PC-9 (cell line): ENCODE measurements around the gene TIMM9. TPM values are rescaled to one million over a fixed set of nuclear protein-coding genes. Genes with fewer than 3 reads are reported as not detected.
"Not testable (repeated sequence)": the region's sequence is repeated elsewhere in the genome, so short reads cannot be mapped to it uniquely, and the experiment has no call there.

Experiments used
- BruUV-seq: library from RNA; stranded (reverse); fragments of 400-500 nt; replicated peaks from 2 replicates; lab custom pipeline; 2021; lab: Mats Ljungman, UMichigan
- CTCF ChIA-PET: fragments of 300-600 bp; sonication (Branson Sonifier 250); formaldehyde crosslinking; loops from one replicate; lab custom pipeline; 2022; ENCODE audit warnings: antibody characterized with exemption; lab: Charles Lee
- POLR2A ChIA-PET: fragments of 300-600 bp; sonication (Branson Sonifier 250); formaldehyde crosslinking; loops from one replicate; lab custom pipeline; 2022; ENCODE audit warnings: antibody characterized with exemption; ENCODE audit not compliant: unreplicated experiment; lab: Charles Lee
- DNase-seq, 2 experiments: peaks; one replicate each; pipeline versions ENCODE4 v3.0.0 to v3.0.0-alpha.2; 2015 to 2022; ENCODE audit warnings: mixed read lengths in 1 of 2
- H2AFZ ChIP-seq: fragments of 200-600 bp; sonication (generic); 2 replicates; pipeline ENCODE4 v1.8.1; 2017; ENCODE audit warnings: antibody characterized with exemption
- H3F3A ChIP-seq: fragments of 200-600 bp; sonication (generic); 2 replicates; pipeline ENCODE4 v1.8.1; 2017; ENCODE audit warnings: antibody characterized with exemption, mild to moderate bottlenecking, low read depth; ENCODE audit not compliant: insufficient read depth
- H3K27ac ChIP-seq: fragments of 200-600 bp; sonication (generic); 2 replicates; pipeline ENCODE4 v1.6.1; 2016; ENCODE audit warnings: mixed run types
- H3K27me3 ChIP-seq: fragments of 200-600 bp; sonication (generic); 2 replicates; pipeline ENCODE4 v1.6.1; 2016; ENCODE audit warnings: low read depth, mixed run types; ENCODE audit not compliant: insufficient read depth
- H3K36me3 ChIP-seq: fragments of 200-600 bp; sonication (generic); 2 replicates; pipeline ENCODE4 v1.6.1; 2016; ENCODE audit warnings: low read depth, mixed run types
- H3K4me1 ChIP-seq: fragments of 200-600 bp; sonication (generic); replicated peaks from 2 replicates; pipeline ENCODE4 v1.6.1; 2016; ENCODE audit warnings: mixed run types; ENCODE audit not compliant: insufficient read depth
- H3K4me2 ChIP-seq: fragments of 200-600 bp; sonication (generic); 2 replicates; pipeline ENCODE4 v1.6.1; 2017; ENCODE audit warnings: mixed run types
- H3K4me3 ChIP-seq: fragments of 200-600 bp; sonication (generic); 2 replicates; pipeline ENCODE4 v1.6.1; 2016; ENCODE audit warnings: mixed run types
- H3K79me2 ChIP-seq: fragments of 200-600 bp; sonication (generic); 2 replicates; pipeline ENCODE4 v1.6.1; 2017; ENCODE audit warnings: low read depth, mixed run types
- H3K9me2 ChIP-seq: fragments of 200-600 bp; sonication (generic); 2 replicates; pipeline ENCODE4 v1.8.1; 2017; ENCODE audit warnings: mild to moderate bottlenecking; ENCODE audit not compliant: insufficient read depth
- H3K9me3 ChIP-seq: fragments of 200-600 bp; sonication (generic); 2 replicates; pipeline ENCODE4 v1.8.1; 2016; ENCODE audit warnings: low read depth; ENCODE audit not compliant: insufficient read depth
- H4K20me1 ChIP-seq: fragments of 200-600 bp; sonication (generic); 2 replicates; pipeline ENCODE4 v1.8.1; 2017; ENCODE audit not compliant: insufficient read depth
- CTCF ChIP-seq: fragments of 200-600 bp; sonication (generic); conservative IDR thresholded peaks from 2 replicates; pipeline ENCODE4 v1.6.1; 2017; ENCODE audit warnings: mixed run types, antibody characterized with exemption, mild to moderate bottlenecking, moderate library complexity
- EZH2 ChIP-seq: fragments of 200-600 bp; sonication (generic); IDR thresholded peaks from 2 replicates; pipeline ENCODE4 v1.8.0; 2017; ENCODE audit warnings: antibody characterized with exemption, low read depth
- intact Hi-C: fragments of 100-400 bp; cut with micrococcal nuclease; formaldehyde crosslinking; loops from one replicate; pipeline ENCODE4 v1.10.0; 2022; ENCODE audit not compliant: unreplicated experiment
- total RNA-seq: library from RNA; stranded (reverse); gene quantifications from 2 replicates; pipeline ENCODE4 v1.2.3, GENCODE V29; 2021

TIMM9 gene
- total RNA-seq, 1 experiment from 2014 or later, result 37.0 TPM

DNA sequence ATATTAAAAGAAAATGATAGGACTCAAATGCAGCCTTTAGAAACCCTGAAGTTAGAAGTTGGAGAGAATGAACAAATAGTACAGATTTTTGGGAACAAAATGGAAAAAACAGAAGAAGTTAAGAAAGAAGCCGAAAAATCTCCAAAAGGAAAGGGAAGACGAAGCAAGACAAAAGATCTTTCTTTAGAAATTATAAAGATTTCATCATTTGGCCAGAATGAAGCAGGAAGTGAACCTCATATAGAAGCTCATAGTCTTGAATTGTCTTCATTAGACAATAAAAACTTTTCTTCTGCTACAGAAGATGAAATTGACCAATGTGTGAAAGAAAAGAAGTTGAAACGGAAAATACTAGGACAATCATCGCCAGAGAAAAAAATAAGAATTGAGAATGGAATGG, 63.0 kb downstream of the TIMM9 start:
- no TSS peak for BruUV-seq
- DNase-seq, result no peak
- POLR2A ChIA-PET, result no interaction called here
- H3K4me1 ChIP-seq, result no peaks in the 10 kb centered on the region
- no peaks in the 10 kb centered on the region for H4K20me1 ChIP-seq
- TF ChIP-seq EZH2 (no peak), CTCF (no peak)
- no peak overlapping the region for H3K4me2 ChIP-seq
- intact Hi-C loops, result no loop called here
- H3K36me3 ChIP-seq, result peaks cover 12% of the 10 kb centered on the region
- H3K79me2 ChIP-seq, result no peaks in the 10 kb centered on the region
- no peaks in the 10 kb centered on the region for H3K27me3 ChIP-seq
- no peaks in the 10 kb centered on the region for H3K9me2 ChIP-seq
- H3K9me3 ChIP-seq, result no peaks in the 10 kb centered on the region
- CTCF ChIA-PET, result no interaction called here
- no peak overlapping the region for H3K4me3 ChIP-seq
- H3F3A ChIP-seq, result no peaks in the 10 kb centered on the region
- no peak overlapping the region for H2AFZ ChIP-seq
- no peak overlapping the region for H3K27ac ChIP-seq

DNA sequence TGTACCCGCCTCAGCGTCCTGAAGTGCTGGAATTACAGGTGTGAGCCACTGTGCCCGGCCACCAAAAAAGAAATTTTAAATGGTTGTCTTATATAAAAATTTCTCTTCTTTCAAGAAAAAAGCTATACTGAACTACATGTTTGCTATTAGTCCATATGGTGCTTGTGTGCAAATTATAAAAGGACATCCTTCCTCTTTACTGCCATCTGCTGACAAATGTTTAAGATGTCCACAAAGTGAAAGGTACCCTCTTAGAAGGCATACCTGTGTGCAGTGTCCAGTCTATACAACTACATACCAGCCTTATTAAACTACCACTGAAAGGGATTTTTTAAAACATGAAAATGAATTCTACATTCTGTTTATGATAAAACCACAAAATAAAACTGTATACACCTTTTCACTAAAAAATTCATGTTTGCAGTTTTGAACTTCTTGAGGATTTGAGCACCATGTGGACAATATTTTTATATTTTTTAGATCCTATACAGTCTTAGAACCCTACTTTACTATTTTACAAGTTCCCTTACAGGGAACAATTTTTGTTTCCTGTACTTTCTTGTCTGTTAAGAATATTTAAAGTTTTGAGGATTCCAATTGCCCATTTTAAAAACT, 64.4 kb downstream of the TIMM9 start:
- no peak overlapping the region for H3K4me2 ChIP-seq
- TF ChIP-seq EZH2, result no peak
- peak; percentile 53 for TF ChIP-seq CTCF
- no peak overlapping the region for H2AFZ ChIP-seq
- CTCF ChIA-PET, result interaction anchor here (0.6 kb wide), 1 partner anchor 14 kb away, joined by 3 read pairs; no protein-coding TSS in a partner anchor
- no peaks in the 10 kb centered on the region for H3K79me2 ChIP-seq
- POLR2A ChIA-PET, result no interaction called here
- H4K20me1 ChIP-seq, result no peaks in the 10 kb centered on the region
- intact Hi-C loops, result loop anchor here (2.0 kb wide), 1 partner anchor 254 kb away; no protein-coding TSS in a partner anchor
- no peaks in the 10 kb centered on the region for H3K4me1 ChIP-seq
- H3K27me3 ChIP-seq, result no peaks in the 10 kb centered on the region
- no peaks in the 10 kb centered on the region for H3K9me2 ChIP-seq
- no peak overlapping the region for H3K27ac ChIP-seq
- no peak overlapping the region for H3K4me3 ChIP-seq
- no peak for DNase-seq
- peaks cover 12% of the 10 kb centered on the region for H3K36me3 ChIP-seq
- no peaks in the 10 kb centered on the region for H3K9me3 ChIP-seq
- BruUV-seq, result no TSS peak
- H3F3A ChIP-seq, result no peaks in the 10 kb centered on the region

DNA sequence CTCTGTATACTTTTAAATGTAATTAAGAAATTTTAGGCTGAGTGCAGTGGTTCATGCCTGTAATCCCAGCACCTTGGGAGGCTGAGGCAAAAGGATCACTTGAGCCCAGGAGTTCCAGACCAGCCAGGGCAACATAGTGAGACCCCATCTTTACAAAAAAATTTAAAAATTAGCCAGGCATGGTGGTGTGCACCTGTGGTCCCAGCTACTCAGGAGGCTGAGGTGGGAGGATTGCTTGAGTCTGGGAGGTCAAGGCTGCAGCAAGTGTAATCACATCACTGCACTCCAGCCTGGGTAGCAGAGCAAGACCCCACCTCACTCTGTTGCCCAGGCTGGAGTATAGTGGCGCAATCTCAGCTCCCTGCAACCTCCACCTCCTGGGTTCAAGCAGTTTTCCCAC, 65.1 kb downstream of the TIMM9 start:
- BruUV-seq, DNase-seq: not testable (repeated sequence)

More for the DNA sequence above, 65.1 kb downstream of the TIMM9 start:
- POLR2A ChIA-PET, H2AFZ ChIP-seq, H3F3A ChIP-seq, H3K79me2 ChIP-seq, H3K4me3 ChIP-seq, H4K20me1 ChIP-seq, H3K4me1 ChIP-seq, H3K9me2 ChIP-seq, H3K9me3 ChIP-seq, H3K4me2 ChIP-seq, H3K27me3 ChIP-seq, H3K27ac ChIP-seq: not testable (repeated sequence)
- intact Hi-C loops, result loop anchor here (2.0 kb wide), 1 partner anchor 253 kb away; no protein-coding TSS in a partner anchor
- peaks cover 12% of the 10 kb centered on the region for H3K36me3 ChIP-seq
- CTCF ChIA-PET, result interaction anchor here (0.6 kb wide), 1 partner anchor 14 kb away, joined by 3 read pairs; no protein-coding TSS in a partner anchor

Other genes starting within 250 kb of the TIMM9 start
- 30.4 and 36.3 TPM in 2 replicates for gene ACTR10, start 227.4 kb downstream of the TIMM9 start, total RNA-seq
- gene PSMA3, start 182.7 kb downstream of the TIMM9 start, total RNA-seq, result 202 and 277 TPM in 2 replicates
- 17.0 and 22.2 TPM in 2 replicates for gene ARID4A, start 129.0 kb downstream of the TIMM9 start, total RNA-seq
- gene TOMM20L, start 31.6 kb downstream of the TIMM9 start, total RNA-seq, result not detected in 2 replicates
- 13.2 and 20.4 TPM in 2 replicates for gene KIAA0586, start 188 bp upstream of the TIMM9 start, total RNA-seq
- not detected in 2 replicates for gene DACT1, start 210.4 kb upstream of the TIMM9 start, total RNA-seq